Mesenchymal stem cell (in vitro differentiated cells and primary cell): ENCODE measurements around the gene GMPPA.

ENCODE experiments used
- DNase-seq: peaks from one replicate; pipeline ENCODE4 v3.0.0-alpha.2; 2013
- H2AFZ ChIP-seq: one replicate; pipeline ENCODE4 v1.6.1; 2013; ENCODE audit warnings: low read depth, mild to moderate bottlenecking, control low read depth, inconsistent platforms, low read length, moderate library complexity
- H2AK5ac ChIP-seq: 2 replicates; pipeline ENCODE4 v1.6.1; 2013; ENCODE audit warnings: low read length, moderate library complexity, mild to moderate bottlenecking, inconsistent platforms; ENCODE audit not compliant: severe bottlenecking
- H2BK120ac ChIP-seq: one replicate; pipeline ENCODE4 v1.6.1; 2013; ENCODE audit warnings: low read depth, mild to moderate bottlenecking, inconsistent platforms, low read length, moderate library complexity
- H2BK12ac ChIP-seq, 2 experiments: one replicate each; pipeline ENCODE4 v1.6.1; 2013; ENCODE audit warnings: inconsistent platforms in 2 of 2, low read length in 2 of 2, mild to moderate bottlenecking in 2 of 2, moderate library complexity in 2 of 2, control low read depth in 1 of 2
- H2BK15ac ChIP-seq: one replicate; pipeline ENCODE4 v1.6.1; 2013; ENCODE audit warnings: mild to moderate bottlenecking, low read depth, inconsistent platforms; ENCODE audit not compliant: poor library complexity, severe bottlenecking
- H2BK5ac ChIP-seq: 2 replicates; pipeline ENCODE4 v1.6.1; 2013; ENCODE audit warnings: low read depth, mild to moderate bottlenecking, low read length, control low read depth, inconsistent platforms; ENCODE audit not compliant: poor library complexity, severe bottlenecking
- H3K14ac ChIP-seq, 2 experiments: one replicate each; pipeline ENCODE4 v1.6.1; 2013; ENCODE audit warnings: inconsistent platforms in 2 of 2, low read length in 2 of 2, control low read depth in 1 of 2, mild to moderate bottlenecking in 1 of 2, moderate library complexity in 1 of 2
- H3K18ac ChIP-seq, 2 experiments: one replicate each; pipeline ENCODE4 v1.6.1; 2013; ENCODE audit warnings: inconsistent platforms in 2 of 2, low read length in 2 of 2, control low read depth in 1 of 2, low read depth in 1 of 2, mild to moderate bottlenecking in 1 of 2
- H3K23ac ChIP-seq, 2 experiments: one replicate each; pipeline ENCODE4 v1.6.1; 2013; ENCODE audit warnings: inconsistent platforms in 2 of 2, low read length in 2 of 2, mild to moderate bottlenecking in 2 of 2, moderate library complexity in 2 of 2, control low read depth in 1 of 2
- H3K27ac ChIP-seq: 2 replicates; pipeline ENCODE4 v1.5.1; 2013; ENCODE audit warnings: mild to moderate bottlenecking, moderate library complexity, low read length, control low read depth, inconsistent platforms; ENCODE audit not compliant: poor library complexity, severe bottlenecking
- H3K27me3 ChIP-seq, 2 experiments: 2 replicates each; pipeline versions ENCODE4 v1.6.1 to v1.7.0; 2013; ENCODE audit warnings: low read length in 2 of 2, mild to moderate bottlenecking in 2 of 2, moderate library complexity in 2 of 2, control low read depth in 1 of 2, inconsistent platforms in 1 of 2; ENCODE audit not compliant: control insufficient read depth in 1 of 2, insufficient read depth in 1 of 2
- H3K36me3 ChIP-seq, 2 experiments: 2 replicates each; pipeline versions ENCODE4 v1.6.1 to v1.7.0; 2013; ENCODE audit warnings: low read length in 2 of 2, control low read depth in 1 of 2, inconsistent platforms in 1 of 2, low read depth in 1 of 2, mild to moderate bottlenecking in 1 of 2; ENCODE audit not compliant: insufficient read depth in 2 of 2, control insufficient read depth in 1 of 2
- H3K4ac ChIP-seq, 2 experiments: one replicate each; pipeline ENCODE4 v1.6.1; 2013; ENCODE audit warnings: inconsistent platforms in 2 of 2, low read length in 2 of 2, mild to moderate bottlenecking in 2 of 2, moderate library complexity in 2 of 2, control low read depth in 1 of 2, low read depth in 1 of 2
- H3K4me1 ChIP-seq: 2 replicates; pipeline ENCODE4 v1.6.1; 2013; ENCODE audit warnings: low read depth, low read length, control low read depth; ENCODE audit not compliant: control insufficient read depth, insufficient read depth
- H3K4me2 ChIP-seq: 2 replicates; pipeline ENCODE4 v1.6.1; 2013; ENCODE audit warnings: low read length, mild to moderate bottlenecking, inconsistent platforms; ENCODE audit not compliant: poor library complexity, severe bottlenecking
- H3K4me3 ChIP-seq, 2 experiments: 2 replicates each; pipeline versions ENCODE4 v1.5.1 to v1.7.0; 2013; ENCODE audit warnings: low read length in 2 of 2, mild to moderate bottlenecking in 2 of 2, control low read depth in 1 of 2, low read depth in 1 of 2; ENCODE audit not compliant: insufficient read depth in 1 of 2
- H3K79me1 ChIP-seq: replicated peaks from 2 replicates; pipeline ENCODE4 v1.6.1; 2013; ENCODE audit warnings: mild to moderate bottlenecking, control low read depth, low read length, inconsistent platforms; ENCODE audit not compliant: poor library complexity, severe bottlenecking
- H3K9ac ChIP-seq: 2 replicates; pipeline ENCODE4 v1.7.0; 2013; ENCODE audit warnings: mild to moderate bottlenecking, low read length, moderate library complexity
- H3K9me3 ChIP-seq: 2 replicates; pipeline ENCODE4 v1.7.0; 2013; ENCODE audit warnings: mild to moderate bottlenecking, low read length; ENCODE audit not compliant: control insufficient read depth
- H4K8ac ChIP-seq: one replicate; pipeline ENCODE4 v1.6.1; 2013; ENCODE audit warnings: inconsistent platforms, mild to moderate bottlenecking, low read length, moderate library complexity
- H4K91ac ChIP-seq: one replicate; pipeline ENCODE4 v1.6.1; 2013; ENCODE audit warnings: mild to moderate bottlenecking, low read length, inconsistent platforms
- WGBS: methylation state at CpG from one replicate; pipeline ENCODE4 v1.1.7; 2013; ENCODE audit warnings: mixed read lengths; 5-methylcytosine and 5-hydroxymethylcytosine counted together

Gene GMPPA

GRCh38 chr2:219511547-219512325, 13.0 kb downstream of the GMPPA start:
- no peak overlapping the region for H2BK5ac ChIP-seq
- peaks cover 33% of the 10 kb centered on the region for H3K4me1 ChIP-seq
- H3K27ac ChIP-seq = no peak overlapping the region
- H3K9me3 ChIP-seq = no peaks in the 10 kb centered on the region
- H3K27me3 ChIP-seq = peaks cover 63 to 66% of the 10 kb centered on the region in 2 experiments
- no peak overlapping the region for H3K4me2 ChIP-seq
- WGBS = 74% methylated on average over 11 of the region's 15 CpGs
- no peak overlapping the region for H2BK15ac ChIP-seq
- H4K91ac ChIP-seq = no peak overlapping the region
- no peak overlapping the region for H4K8ac ChIP-seq
- H3K79me1 ChIP-seq = no peaks in the 10 kb centered on the region
- H3K14ac ChIP-seq = no peak overlapping the region
- H2AK5ac ChIP-seq = no peak overlapping the region
- no peak overlapping the region for H3K4ac ChIP-seq
- H3K23ac ChIP-seq = no peak overlapping the region
- no peak overlapping the region for H2BK120ac ChIP-seq
- H3K36me3 ChIP-seq = peaks cover 4 to 18% of the 10 kb centered on the region in 2 experiments
- H2AFZ ChIP-seq = no peak overlapping the region
- no peak overlapping the region for H2BK12ac ChIP-seq
- no peak overlapping the region for H3K4me3 ChIP-seq
- no peak overlapping the region for H3K18ac ChIP-seq
- DNase-seq = no peak
- no peak overlapping the region for H3K9ac ChIP-seq

GRCh38 chr2:219512524-219513216, 14.0 kb downstream of the GMPPA start:
- H4K8ac ChIP-seq = no peak overlapping the region
- no peak overlapping the region for H2BK5ac ChIP-seq

GRCh38 chr2:219513787-219514186, 15.1 kb downstream of the GMPPA start:
- Histone ChIP-seq H2AFZ (no peak overlapping the region), H3K4me1 (peaks cover 32% of the 10 kb centered on the region), H3K14ac (no peak overlapping the region), H4K8ac (no peak overlapping the region), H3K9ac (no peak overlapping the region), H2BK12ac (no peak overlapping the region), H2BK5ac (no peak overlapping the region), H2AK5ac (no peak overlapping the region), H3K27me3 (peaks cover 70 to 80% of the 10 kb centered on the region in 2 experiments), H2BK15ac (no peak overlapping the region), H3K79me1 (no peaks in the 10 kb centered on the region), H3K4me2 (peak overlapping the region; percentile 51), H4K91ac (no peak overlapping the region), H2BK120ac (no peak overlapping the region), H3K23ac (no peak overlapping the region), H3K27ac (no peak overlapping the region), H3K4ac (no peak overlapping the region), H3K4me3 (no peak overlapping the region), H3K9me3 (no peaks in the 10 kb centered on the region), H3K18ac (no peak overlapping the region), H3K36me3 (peaks cover 0 to 4% of the 10 kb centered on the region in 2 experiments)
- WGBS = 44% methylated on average over 3 of the region's 4 CpGs
- no peak for DNase-seq

More at GRCh38 chr2:219512524-219513216, 14.0 kb downstream of the GMPPA start:
- Histone ChIP-seq H4K91ac (no peak overlapping the region), H3K9me3 (no peaks in the 10 kb centered on the region), H3K23ac (no peak overlapping the region), H2AK5ac (no peak overlapping the region), H2BK15ac (no peak overlapping the region), H3K4me1 (peaks cover 33% of the 10 kb centered on the region), H3K4ac (no peak overlapping the region), H3K18ac (no peak overlapping the region), H3K4me2 (no peak overlapping the region), H3K4me3 (no peak overlapping the region), H2AFZ (no peak overlapping the region), H3K9ac (no peak overlapping the region), H3K27ac (no peak overlapping the region), H3K79me1 (no peaks in the 10 kb centered on the region), H3K36me3 (peaks cover 0 to 9% of the 10 kb centered on the region in 2 experiments), H3K14ac (peak overlapping the region in 1 of 2 experiments; percentile 31), H3K27me3 (peaks cover 66 to 75% of the 10 kb centered on the region in 2 experiments), H2BK12ac (no peak overlapping the region), H2BK120ac (no peak overlapping the region)
- DNase-seq = no peak
- 23% methylated on average over 15 of the region's 16 CpGs for WGBS

- Histone ChIP-seq H2AK5ac (no peak within 1 kb of the TSS), H3K4me2 (peak within 1 kb of the TSS; percentile 51), H2AFZ (peak within 1 kb of the TSS; percentile 47), H3K9ac (no peak within 1 kb of the TSS), H3K36me3 (peaks cover 0 to 4% of the 10 kb centered on the region in 2 experiments), H3K14ac (no peak within 1 kb of the TSS), H3K4me3 (no peak within 1 kb of the TSS), H3K18ac (peak within 1 kb of the TSS in 1 of 2 experiments; percentile 59), H3K27me3 (peaks cover 70 to 80% of the 10 kb centered on the region in 2 experiments), H3K4ac (no peak within 1 kb of the TSS), H3K23ac (peak within 1 kb of the TSS in 1 of 2 experiments; percentile 73), H2BK5ac (no peak within 1 kb of the TSS), H2BK120ac (no peak within 1 kb of the TSS), H4K91ac (no peak within 1 kb of the TSS), H3K9me3 (no peaks in the 10 kb centered on the region), H3K4me1 (peaks cover 27% of the 10 kb centered on the region), H2BK15ac (no peak within 1 kb of the TSS), H4K8ac (no peak within 1 kb of the TSS), H3K27ac (no peak within 1 kb of the TSS), H2BK12ac (no peak within 1 kb of the TSS), H3K79me1 (no peaks in the 10 kb centered on the region)
- peak; percentile 46 for DNase-seq
- WGBS = 20% methylated on average over 25 of the region's 31 CpGs
Measured at GRCh38 chr2:219514196-219514761, 15.6 kb downstream of the GMPPA start, which contains the start of gene ASIC4. TSS of gene ASIC4 (plus strand) at chr2:219514482. CDS start at chr2:219514725, 243 bp downstream.
